ENCODE measurements around the gene SPEG. TPM values are rescaled to one million over a fixed set of nuclear protein-coding genes. Genes with fewer than 3 reads are reported as not detected.

Gene SPEG
- total RNA-seq, 1 experiment from 2014 or later, result 55.3 TPM

DNA sequence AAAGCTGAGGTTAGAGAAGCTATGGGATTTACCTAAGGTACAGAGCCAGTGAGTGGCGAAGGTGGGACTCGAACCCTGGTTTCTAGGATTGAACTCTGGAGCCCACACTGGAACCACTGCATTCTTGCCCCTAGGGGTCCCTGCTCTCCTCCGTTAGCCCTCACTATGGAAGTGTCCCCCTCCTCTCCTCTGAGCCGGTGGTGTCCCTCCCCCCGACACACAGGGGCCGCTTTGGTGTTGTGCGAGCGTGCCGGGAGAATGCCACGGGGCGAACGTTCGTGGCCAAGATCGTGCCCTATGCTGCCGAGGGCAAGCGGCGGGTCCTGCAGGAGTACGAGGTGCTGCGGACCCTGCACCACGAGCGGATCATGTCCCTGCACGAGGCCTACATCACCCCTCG is 55.5 kb downstream of the SPEG start (continued):
- no peak for TF ChIP-seq FOXK1 (CRISPR knock-in tag; IDR thresholded peaks at IDR 0.05)
- peak; percentile 44; the same call in 1 of the 2 replicates for TF ChIP-seq FOXP1 (CRISPR knock-in tag; IDR thresholded peaks at IDR 0.05; ENCODE audit: borderline replicate concordance)
- TF ChIP-seq, protein P1, sequence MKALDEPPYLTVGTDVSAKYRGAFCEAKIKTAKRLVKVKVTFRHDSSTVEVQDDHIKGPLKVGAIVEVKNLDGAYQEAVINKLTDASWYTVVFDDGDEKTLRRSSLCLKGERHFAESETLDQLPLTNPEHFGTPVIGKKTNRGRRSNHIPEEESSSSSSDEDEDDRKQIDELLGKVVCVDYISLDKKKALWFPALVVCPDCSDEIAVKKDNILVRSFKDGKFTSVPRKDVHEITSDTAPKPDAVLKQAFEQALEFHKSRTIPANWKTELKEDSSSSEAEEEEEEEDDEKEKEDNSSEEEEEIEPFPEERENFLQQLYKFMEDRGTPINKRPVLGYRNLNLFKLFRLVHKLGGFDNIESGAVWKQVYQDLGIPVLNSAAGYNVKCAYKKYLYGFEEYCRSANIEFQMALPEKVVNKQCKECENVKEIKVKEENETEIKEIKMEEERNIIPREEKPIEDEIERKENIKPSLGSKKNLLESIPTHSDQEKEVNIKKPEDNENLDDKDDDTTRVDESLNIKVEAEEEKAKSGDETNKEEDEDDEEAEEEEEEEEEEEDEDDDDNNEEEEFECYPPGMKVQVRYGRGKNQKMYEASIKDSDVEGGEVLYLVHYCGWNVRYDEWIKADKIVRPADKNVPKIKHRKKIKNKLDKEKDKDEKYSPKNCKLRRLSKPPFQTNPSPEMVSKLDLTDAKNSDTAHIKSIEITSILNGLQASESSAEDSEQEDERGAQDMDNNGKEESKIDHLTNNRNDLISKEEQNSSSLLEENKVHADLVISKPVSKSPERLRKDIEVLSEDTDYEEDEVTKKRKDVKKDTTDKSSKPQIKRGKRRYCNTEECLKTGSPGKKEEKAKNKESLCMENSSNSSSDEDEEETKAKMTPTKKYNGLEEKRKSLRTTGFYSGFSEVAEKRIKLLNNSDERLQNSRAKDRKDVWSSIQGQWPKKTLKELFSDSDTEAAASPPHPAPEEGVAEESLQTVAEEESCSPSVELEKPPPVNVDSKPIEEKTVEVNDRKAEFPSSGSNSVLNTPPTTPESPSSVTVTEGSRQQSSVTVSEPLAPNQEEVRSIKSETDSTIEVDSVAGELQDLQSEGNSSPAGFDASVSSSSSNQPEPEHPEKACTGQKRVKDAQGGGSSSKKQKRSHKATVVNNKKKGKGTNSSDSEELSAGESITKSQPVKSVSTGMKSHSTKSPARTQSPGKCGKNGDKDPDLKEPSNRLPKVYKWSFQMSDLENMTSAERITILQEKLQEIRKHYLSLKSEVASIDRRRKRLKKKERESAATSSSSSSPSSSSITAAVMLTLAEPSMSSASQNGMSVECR (CRISPR knock-in tag; IDR thresholded peaks at IDR 0.05; ENCODE audit: borderline replicate concordance), result no peak; the same call in 1 of the 2 replicates

DNA sequence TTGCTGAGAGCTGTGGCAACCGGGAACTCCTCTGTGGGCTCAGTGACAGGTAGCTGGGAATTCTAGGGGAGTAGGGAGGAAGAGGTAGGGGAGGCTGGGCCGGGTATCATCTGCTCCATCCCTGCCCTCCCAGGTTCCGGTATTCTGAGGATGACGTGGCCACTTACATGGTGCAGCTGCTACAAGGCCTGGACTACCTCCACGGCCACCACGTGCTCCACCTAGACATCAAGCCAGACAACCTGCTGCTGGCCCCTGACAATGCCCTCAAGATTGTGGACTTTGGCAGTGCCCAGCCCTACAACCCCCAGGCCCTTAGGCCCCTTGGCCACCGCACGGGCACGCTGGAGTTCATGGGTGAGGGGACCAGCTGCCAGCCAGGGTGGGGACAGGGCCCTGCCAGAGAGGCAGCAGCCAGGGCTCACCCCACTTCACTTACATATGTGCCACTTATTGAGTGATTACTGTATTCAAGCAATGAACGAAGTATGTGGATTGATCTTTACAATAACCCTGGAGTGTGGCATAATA is 56.0 kb downstream of the SPEG start:
- DNase-seq (ENCODE audit: low spot score) (no peak), ATAC-seq (no peak)
- TF ChIP-seq HMGA2 (CRISPR knock-in tag; IDR thresholded peaks at IDR 0.05) (no peak), AR (CRISPR knock-in tag; IDR thresholded peaks at IDR 0.05) (no peak), ATF2 (CRISPR knock-in tag; IDR thresholded peaks at IDR 0.05; ENCODE audit: borderline replicate concordance, low read depth) (no peak), ZNF121 (CRISPR knock-in tag; IDR thresholded peaks at IDR 0.05) (no peak), NR1H2 (CRISPR knock-in tag; IDR thresholded peaks at IDR 0.05) (no peak), PRRX2 (CRISPR knock-in tag; IDR thresholded peaks at IDR 0.05) (no peak), NR2C2 (CRISPR knock-in tag; IDR thresholded peaks at IDR 0.05) (no peak), ZNF219 (CRISPR knock-in tag; IDR thresholded peaks at IDR 0.05; ENCODE audit: borderline replicate concordance) (no peak), NFYB (CRISPR knock-in tag; conservative IDR thresholded peaks at IDR 0.05; ENCODE audit: low read depth) (no peak), FOXP1 (CRISPR knock-in tag; IDR thresholded peaks at IDR 0.05; ENCODE audit: borderline replicate concordance) (no peak)
- TF ChIP-seq, protein P2, sequence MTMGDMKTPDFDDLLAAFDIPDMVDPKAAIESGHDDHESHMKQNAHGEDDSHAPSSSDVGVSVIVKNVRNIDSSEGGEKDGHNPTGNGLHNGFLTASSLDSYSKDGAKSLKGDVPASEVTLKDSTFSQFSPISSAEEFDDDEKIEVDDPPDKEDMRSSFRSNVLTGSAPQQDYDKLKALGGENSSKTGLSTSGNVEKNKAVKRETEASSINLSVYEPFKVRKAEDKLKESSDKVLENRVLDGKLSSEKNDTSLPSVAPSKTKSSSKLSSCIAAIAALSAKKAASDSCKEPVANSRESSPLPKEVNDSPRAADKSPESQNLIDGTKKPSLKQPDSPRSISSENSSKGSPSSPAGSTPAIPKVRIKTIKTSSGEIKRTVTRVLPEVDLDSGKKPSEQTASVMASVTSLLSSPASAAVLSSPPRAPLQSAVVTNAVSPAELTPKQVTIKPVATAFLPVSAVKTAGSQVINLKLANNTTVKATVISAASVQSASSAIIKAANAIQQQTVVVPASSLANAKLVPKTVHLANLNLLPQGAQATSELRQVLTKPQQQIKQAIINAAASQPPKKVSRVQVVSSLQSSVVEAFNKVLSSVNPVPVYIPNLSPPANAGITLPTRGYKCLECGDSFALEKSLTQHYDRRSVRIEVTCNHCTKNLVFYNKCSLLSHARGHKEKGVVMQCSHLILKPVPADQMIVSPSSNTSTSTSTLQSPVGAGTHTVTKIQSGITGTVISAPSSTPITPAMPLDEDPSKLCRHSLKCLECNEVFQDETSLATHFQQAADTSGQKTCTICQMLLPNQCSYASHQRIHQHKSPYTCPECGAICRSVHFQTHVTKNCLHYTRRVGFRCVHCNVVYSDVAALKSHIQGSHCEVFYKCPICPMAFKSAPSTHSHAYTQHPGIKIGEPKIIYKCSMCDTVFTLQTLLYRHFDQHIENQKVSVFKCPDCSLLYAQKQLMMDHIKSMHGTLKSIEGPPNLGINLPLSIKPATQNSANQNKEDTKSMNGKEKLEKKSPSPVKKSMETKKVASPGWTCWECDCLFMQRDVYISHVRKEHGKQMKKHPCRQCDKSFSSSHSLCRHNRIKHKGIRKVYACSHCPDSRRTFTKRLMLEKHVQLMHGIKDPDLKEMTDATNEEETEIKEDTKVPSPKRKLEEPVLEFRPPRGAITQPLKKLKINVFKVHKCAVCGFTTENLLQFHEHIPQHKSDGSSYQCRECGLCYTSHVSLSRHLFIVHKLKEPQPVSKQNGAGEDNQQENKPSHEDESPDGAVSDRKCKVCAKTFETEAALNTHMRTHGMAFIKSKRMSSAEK (CRISPR knock-in tag; IDR thresholded peaks at IDR 0.05; ENCODE audit: borderline replicate concordance), result no peak
- Mint-ChIP-seq H3K27ac (no peak overlapping the region), H3K4me1 (peaks cover 38% of the 10 kb centered on the region), H3K4me3 (no peak overlapping the region), H3K9me3 (no peaks in the 10 kb centered on the region), H3K36me3 (no peaks in the 10 kb centered on the region), H3K27me3 (ENCODE audit: low read depth) (peaks cover 37% of the 10 kb centered on the region)
- ChIA-PET POLR2A (no interaction called here), CTCF (interaction anchor here (1.4 to 35.9 kb wide), 8 partner anchors 10 to 87 kb away, joined by 3 to 2316 read pairs (median 16); partner anchors contain the start of genes ASIC4, CHPF and TMEM198)
